ENCODE results near the gene ANO9.

- TF ChIP-seq CTCF (IDR thresholded peaks at IDR 0.05) = no peak
- TF ChIP-seq POLR2A (IDR thresholded peaks at IDR 0.05) = no peak
- no peak for TF ChIP-seq POLR2AphosphoS5 (IDR thresholded peaks at IDR 0.05)
Measured at GRCh38 chr11:416051-416756, 25.6 kb downstream of the ANO9 start.

All from breast epithelium (tissue), 3 donors.